GM12878 (cell line): Measurements from ENCODE around the gene OR7A17. TPM values are rescaled to one million over a fixed set of nuclear protein-coding genes. Genes with fewer than 3 reads are reported as not detected.

Experiments used
- ATAC-seq: fragments of 200-7000 bp; cut with Tn5 transposase; 3 replicates; pipeline ENCODE4 v1.9.1; 2020; ENCODE audit warnings: mild to moderate bottlenecking, moderate library complexity
- BruUV-seq: library from RNA; stranded (reverse); fragments of 400-500 nt; replicated peaks from 2 replicates; lab custom pipeline; 2021; lab: Mats Ljungman, UMichigan
- CTCF ChIA-PET: fragments of 300-600 bp; sonication (Branson Sonifier 250); formaldehyde crosslinking; extraction: SDS; loops from one replicate; lab custom pipeline; 2021; ENCODE audit warnings: inconsistent platforms; lab: Yijun Ruan, JAX
- POLR2A ChIA-PET: fragments of 350-600 bp; formaldehyde crosslinking; extraction: SDS; loops from one replicate; lab custom pipeline; 2021; ENCODE audit warnings: inconsistent platforms; lab: Charles Lee
- RAD21 ChIA-PET: fragments of 300-600 bp; sonication (Branson Sonifier 250); formaldehyde crosslinking; loops from one replicate; lab custom pipeline; 2023; ENCODE audit warnings: antibody characterized with exemption; ENCODE audit not compliant: unreplicated experiment; lab: Charles Lee
- SMC1A ChIA-PET: fragments of 300-600 bp; sonication (Branson Sonifier 250); formaldehyde crosslinking; loops from one replicate; lab custom pipeline; 2023; ENCODE audit not compliant: unreplicated experiment, uncharacterized antibody; lab: Charles Lee
- DNase-seq: peaks from one replicate; pipeline ENCODE4 v3.0.0-alpha.2; 2011; ENCODE audit warnings: low read depth, low spot score
- FAIRE-seq: peaks from 3 replicates; lab custom pipeline; 2011; peaks lifted over from hg19 to GRCh38; lab: Jason Lieb, UNC
- H2AFZ ChIP-seq: 2 replicates; pipeline ENCODE4 v1.6.0; 2011; ENCODE audit warnings: low read depth, low read length, control low read depth; ENCODE audit not compliant: control insufficient read depth
- H3K27ac ChIP-seq: 2 replicates; pipeline ENCODE4 v1.5.1; 2011; ENCODE audit warnings: control low read depth; ENCODE audit not compliant: control insufficient read depth, insufficient read depth
- H3K27me3 ChIP-seq, 2 experiments: replicated peaks in 1 of 2; 2 replicates each; pipeline versions ENCODE4 v1.6.0 to v1.6.1; 2011; ENCODE audit warnings: low read length in 1 of 2; ENCODE audit not compliant: control insufficient read depth in 2 of 2, insufficient read depth in 2 of 2
- H3K36me3 ChIP-seq, 2 experiments: 2 replicates each; pipeline ENCODE4 v1.5.1; 2011; ENCODE audit warnings: low read length in 1 of 2; ENCODE audit not compliant: control insufficient read depth in 2 of 2, insufficient read depth in 2 of 2
- H3K4me1 ChIP-seq: 2 replicates; pipeline ENCODE4 v1.6.1; 2011; ENCODE audit warnings: mild to moderate bottlenecking, low read length, moderate library complexity, mixed read lengths; ENCODE audit not compliant: control insufficient read depth, insufficient read depth
- H3K4me2 ChIP-seq: 2 replicates; pipeline ENCODE4 v1.6.0; 2011; ENCODE audit warnings: control low read depth; ENCODE audit not compliant: control insufficient read depth, insufficient read depth
- H3K4me3 ChIP-seq: fragments of 200-600 bp; sonication (generic); 2 replicates; pipeline ENCODE4 v1.5.1; 2016
- H3K79me2 ChIP-seq: 2 replicates; pipeline ENCODE4 v1.6.0; 2011; ENCODE audit warnings: low read length; ENCODE audit not compliant: control insufficient read depth, insufficient read depth
- H3K9ac ChIP-seq: 2 replicates; pipeline ENCODE4 v1.8.0; 2011; ENCODE audit warnings: low read length, control low read depth, mixed read lengths; ENCODE audit not compliant: control insufficient read depth, insufficient read depth
- H3K9me3 ChIP-seq: replicated peaks from 3 replicates; pipeline ENCODE4 v1.5.1; 2011; ENCODE audit warnings: mild to moderate bottlenecking, low read length; ENCODE audit not compliant: control insufficient read depth, insufficient read depth
- H4K20me1 ChIP-seq: 2 replicates; pipeline ENCODE4 v1.6.0; 2011; ENCODE audit not compliant: control insufficient read depth, insufficient read depth
- IRF3 ChIP-seq: fragments of 450-650 bp; IDR thresholded peaks from 2 replicates; pipeline ENCODE4 v1.6.1; 2014; ENCODE audit warnings: mild to moderate bottlenecking
- KAT2A ChIP-seq: conservative IDR thresholded peaks from 2 replicates; pipeline ENCODE4 v1.6.1; 2011; ENCODE audit warnings: low read depth, low read length; ENCODE audit not compliant: control insufficient read depth
- LARP7 ChIP-seq: fragments of 450-650 bp; IDR thresholded peaks from 2 replicates; pipeline ENCODE4 v1.6.1; 2017; ENCODE audit warnings: mild to moderate bottlenecking
- MXI1 ChIP-seq: fragments of 150-350 bp; IDR thresholded peaks from 2 replicates; pipeline ENCODE4 v1.6.1; 2011; ENCODE audit warnings: low read depth, mild to moderate bottlenecking, inconsistent platforms, low read length, improper control_type of control experiment
- PAX8 ChIP-seq: fragments of 450-650 bp; IDR thresholded peaks from 2 replicates; pipeline ENCODE4 v1.6.1; 2017; ENCODE audit warnings: mild to moderate bottlenecking, moderate library complexity
- PKNOX1 ChIP-seq: fragments of 450-650 bp; IDR thresholded peaks from 2 replicates; pipeline ENCODE4 v1.6.1; 2016; ENCODE audit warnings: mild to moderate bottlenecking
- RAD21 ChIP-seq: IDR thresholded peaks from 2 replicates; pipeline ENCODE4 v1.6.1; 2011; ENCODE audit warnings: mild to moderate bottlenecking, low read depth, low read length, moderate library complexity; ENCODE audit not compliant: insufficient read depth
- REST ChIP-seq: IDR thresholded peaks from 2 replicates; pipeline ENCODE4 v1.6.1; 2012; ENCODE audit warnings: mild to moderate bottlenecking, low read depth, low read length
- STAT3 ChIP-seq: IDR thresholded peaks from 2 replicates; pipeline ENCODE4 v1.6.1; 2011; ENCODE audit warnings: low read depth, low read length, improper control_type of control experiment
- WGBS: methylation state at CpG from one replicate; pipeline ENCODE4 v1.1.6; 2016; ENCODE audit warnings: low lambda C conversion rate; ENCODE audit not compliant: insufficient replicate concordance, insufficient coverage; ENCODE audit errors: missing lambda C conversion rate; 5-methylcytosine and 5-hydroxymethylcytosine counted together
- in situ Hi-C: fragments of 300-500 bp; cut with MboI; formaldehyde crosslinking; loops from 9 replicates; pipeline ENCODE4 v1.14.3; 2018; ENCODE audit warnings: mixed read lengths
- intact Hi-C: fragments of 100-400 bp; cut with micrococcal nuclease; formaldehyde crosslinking; loops from one replicate; pipeline ENCODE4 v1.14.2; 2022; ENCODE audit not compliant: unreplicated experiment
- polyA plus RNA-seq, 11 experiments: library from polyadenylated mRNA; depleted of rRNA in 4 of 11; unstranded in 6 of 11; stranded (reverse) in 5 of 11; fragments of >200 nt; fragmentation: Nextera tagmentation in 4 of 11; fragmentation: Illumina TruSeq in 1 of 11; extraction: Ambion mirVana in 4 of 11; extraction: Trizol in 1 of 11; gene quantifications; 1 replicate in 1 of 11; 2 replicates in 10 of 11; pipeline versions ENCODE4 v1.2.1 to v1.2.3, GENCODE V29; 2011 to 2016; ENCODE audit warnings: inconsistent platforms in 2 of 11, missing spikeins in 2 of 11, low read depth in 1 of 11
- total RNA-seq, 4 experiments: library from RNA; depleted of rRNA in 3 of 4; stranded (reverse); fragments of >200 nt in 3 of 4; fragmentation: Illumina TruSeq in 1 of 4; extraction: Trizol in 1 of 4; gene quantifications; 2 replicates each; pipeline versions ENCODE4 v1.2.1 to v1.2.3, GENCODE V29; 2013 to 2021

The OR7A17 gene
- total and polyA plus RNA-seq, 10 of the 15 experiments (the other 5 are each of a cell fraction or from before 2014, with no cell fraction given) = not detected

- TF ChIP-seq KAT2A (no peak), IRF3 (no peak), PKNOX1 (no peak), STAT3 (no peak)
Measured at GRCh38 chr19:14933506-14933905, 47.6 kb upstream of the OR7A17 start (continued).

GRCh38 chr19:14916848-14917247, 30.9 kb upstream of the OR7A17 start:
- Histone ChIP-seq H3K36me3 (no peaks in the 10 kb centered on the region), H3K4me2 (no peak overlapping the region), H3K4me1 (no peaks in the 10 kb centered on the region), H3K27ac (no peak overlapping the region), H3K4me3 (no peak overlapping the region)
- ATAC-seq = no peak
- intact Hi-C loops = no loop called here
- RAD21 ChIA-PET = no interaction called here
- WGBS = 27% methylated on average over 5 of the region's 5 CpGs
- POLR2A ChIA-PET = no interaction called here
- SMC1A ChIA-PET = no interaction called here
- CTCF ChIA-PET = interaction anchor here (1.5 kb wide), 1 partner anchor 9 kb away, joined by 3 read pairs; no protein-coding TSS in a partner anchor
- no peak for TF ChIP-seq REST
- TF ChIP-seq LARP7 = no peak
- no peak for TF ChIP-seq MXI1
- no peak for TF ChIP-seq PAX8
- peak; percentile 58 for TF ChIP-seq RAD21
- TF ChIP-seq, all 136 proteins: peak for 1
- FAIRE-seq = no peak
- Histone ChIP-seq H2AFZ (no peak overlapping the region), H4K20me1 (no peaks in the 10 kb centered on the region), H3K9me3 (no peaks in the 10 kb centered on the region; the same call in 2 of the 3 replicates), H3K9ac (no peak overlapping the region), H3K27me3 (no peaks in the 10 kb centered on the region; a peak in 1 of 4 replicates), H3K79me2 (no peaks in the 10 kb centered on the region)
- BruUV-seq = no TSS peak
- no peak for DNase-seq
- in situ Hi-C loops = no loop called here
